NCI-H2081 treated with DMSO at 0.1 percent for 48 hours (cell line): ENCODE data around the gene RPS5.
"Not testable (repeated sequence)": the region's sequence is repeated elsewhere in the genome, so short reads cannot be mapped to it uniquely, and the experiment has no call there.

Experiments used
- DNase-seq: peaks from one replicate; lab custom pipeline; 2025; lab: John Stamatoyannopoulos, UW

RPS5 gene

GRCh38 chr19:58356766-58357480 lies 30.1 kb upstream of the RPS5 start:
- DNase-seq: no peak

- no peak for DNase-seq
Observed at GRCh38 chr19:58357481-58358145, 29.5 kb upstream of the RPS5 start.

- no peak for DNase-seq
Observed at GRCh38 chr19:58361900-58362271, 25.2 kb upstream of the RPS5 start.

- peak; percentile 69 for DNase-seq
Observed at GRCh38 chr19:58362272-58362994, 24.6 kb upstream of the RPS5 start, which contains the start of gene ZNF497. Gene ZNF497 (minus strand): TSS chr19:58362751. CDS start chr19:58357635, 5,116 bp downstream.

- DNase-seq: no peak
Observed at GRCh38 chr19:58364146-58364545, 22.9 kb upstream of the RPS5 start.

GRCh38 chr19:58366585-58367430 lies 20.3 kb upstream of the RPS5 start:
- DNase-seq: no peak

GRCh38 chr19:58367698-58368454 lies 19.2 kb upstream of the RPS5 start:
- no peak for DNase-seq

- DNase-seq: no peak
Observed at GRCh38 chr19:58368561-58369360, 18.3 kb upstream of the RPS5 start.

GRCh38 chr19:58372311-58373133 lies 14.5 kb upstream of the RPS5 start:
- DNase-seq: no peak

GRCh38 chr19:58374200-58374599 lies 12.9 kb upstream of the RPS5 start:
- DNase-seq: no peak

GRCh38 chr19:58376724-58377123 lies 10.3 kb upstream of the RPS5 start:
- DNase-seq: not testable (repeated sequence)

GRCh38 chr19:58379246-58379645 lies 7.8 kb upstream of the RPS5 start:
- no peak for DNase-seq

- DNase-seq: no peak
Observed at GRCh38 chr19:58380037-58380661, 6.9 kb upstream of the RPS5 start.

- peak; percentile 97 for DNase-seq
Observed at GRCh38 chr19:58380662-58381459, 6.2 kb upstream of the RPS5 start, which contains the start of gene ZNF837. Gene ZNF837 (minus strand): TSS chr19:58381030. CDS start chr19:58369332, 11,698 bp downstream.

GRCh38 chr19:58381460-58382212 lies 5.4 kb upstream of the RPS5 start:
- DNase-seq: no peak

- DNase-seq: no peak
Observed at GRCh38 chr19:58382997-58383603, 4.0 kb upstream of the RPS5 start.
